ENCODE results near the gene TTBK2.

TTBK2 gene

GRCh38 chr15:42846647-42847046 lies 73.9 kb downstream of the TTBK2 start:
- no peak for TF ChIP-seq INSM2 (tag by site-specific recombination; IDR thresholded peaks at IDR 0.05)
- no peak for TF ChIP-seq FEZF1 (tag by site-specific recombination; IDR thresholded peaks at IDR 0.05)
- no peak for TF ChIP-seq ZNF555 (tag by site-specific recombination; conservative IDR thresholded peaks at IDR 0.05)
- TF ChIP-seq ZXDB (tag by site-specific recombination; IDR thresholded peaks at IDR 0.05), result no peak
- no peak for TF ChIP-seq KLF10 (tag by site-specific recombination; IDR thresholded peaks at IDR 0.05)
- no peak for TF ChIP-seq ZFHX2 (tag by site-specific recombination; conservative IDR thresholded peaks at IDR 0.05)
- no peak for TF ChIP-seq SETDB1 (IDR thresholded peaks at IDR 0.05; ENCODE audit: insufficient read length, low read length)
- TF ChIP-seq ZEB2 (tag by site-specific recombination; IDR thresholded peaks at IDR 0.05), result no peak
- no peak for TF ChIP-seq ZNF24 (tag by site-specific recombination; IDR thresholded peaks at IDR 0.05)
- no peak for TF ChIP-seq ZNF391 (tag by site-specific recombination; IDR thresholded peaks at IDR 0.05; ENCODE audit: borderline replicate concordance, low read depth)
- TF ChIP-seq ZNF23 (tag by site-specific recombination; IDR thresholded peaks at IDR 0.05; ENCODE audit: borderline replicate concordance), result no peak
- TF ChIP-seq SCRT2 (tag by site-specific recombination; IDR thresholded peaks at IDR 0.05), result no peak
- TF ChIP-seq TSHZ1 (tag by site-specific recombination; IDR thresholded peaks at IDR 0.05; ENCODE audit: borderline replicate concordance), result no peak
- no peak for TF ChIP-seq ZNF777 (tag by site-specific recombination; IDR thresholded peaks at IDR 0.05; ENCODE audit: borderline replicate concordance)
- TF ChIP-seq ZNF660 (tag by site-specific recombination; IDR thresholded peaks at IDR 0.05), result no peak
- TF ChIP-seq ZNF747 (tag by site-specific recombination; IDR thresholded peaks at IDR 0.05), result no peak
- TF ChIP-seq ZFP37 (tag by site-specific recombination; IDR thresholded peaks at IDR 0.05), result no peak
- no peak for TF ChIP-seq IKZF3 (tag by site-specific recombination; IDR thresholded peaks at IDR 0.05)
- TF ChIP-seq ZNF292 (tag by site-specific recombination; IDR thresholded peaks at IDR 0.05; ENCODE audit: borderline replicate concordance, low read depth), result no peak
- Histone ChIP-seq H3K27ac (ENCODE audit: extremely low read depth, low read depth, low read length) (no peak overlapping the region), H3K4me3 (ENCODE audit: low read depth, low read length) (no peak overlapping the region), H3K36me3 (ENCODE audit: control insufficient read depth in 2 of 2, insufficient read depth in 1 of 2, low read length in 2 of 2) (no peaks in the 10 kb centered on the region), H3K4me1 (ENCODE audit: control insufficient read depth, insufficient read depth, low read length) (no peaks in the 10 kb centered on the region), H3K9me3 (ENCODE audit: control insufficient read depth, insufficient read depth, low read depth, low read length) (no peaks in the 10 kb centered on the region)
- ChIA-PET POLR2A (no interaction called here), CTCF (no interaction called here)

GRCh38 chr15:42845581-42845980 lies 75.0 kb downstream of the TTBK2 start:
- H3K4me1 ChIP-seq (ENCODE audit: control insufficient read depth, insufficient read depth, low read length), result no peaks in the 10 kb centered on the region
- CTCF ChIA-PET, result no interaction called here
- no peak overlapping the region for H3K4me3 ChIP-seq (ENCODE audit: low read depth, low read length)
- no peaks in the 10 kb centered on the region for H3K36me3 ChIP-seq (ENCODE audit: control insufficient read depth in 2 of 2, insufficient read depth in 1 of 2, low read length in 2 of 2)
- H3K9me3 ChIP-seq (ENCODE audit: control insufficient read depth, insufficient read depth, low read depth, low read length), result no peaks in the 10 kb centered on the region
- no peak overlapping the region for H3K27ac ChIP-seq (ENCODE audit: extremely low read depth, low read depth, low read length)
- POLR2A ChIA-PET, result no interaction called here
- TF ChIP-seq ZNF692 (tag by site-specific recombination; IDR thresholded peaks at IDR 0.05) (no peak), ZNF645 (tag by site-specific recombination; IDR thresholded peaks at IDR 0.05) (no peak), ZNF660 (tag by site-specific recombination; IDR thresholded peaks at IDR 0.05) (no peak), ZNF654 (tag by site-specific recombination; IDR thresholded peaks at IDR 0.05; ENCODE audit: low read depth) (no peak), KLF8 (tag by site-specific recombination; IDR thresholded peaks at IDR 0.05) (no peak), AEBP2 (tag by site-specific recombination; IDR thresholded peaks at IDR 0.05; ENCODE audit: borderline replicate concordance) (no peak), ZNF571 (tag by site-specific recombination; IDR thresholded peaks at IDR 0.05) (no peak), ZBTB44 (tag by site-specific recombination; IDR thresholded peaks at IDR 0.05) (no peak)

Measured in HEK293 (cell line).